ENCODE measurements around the gene DNMT3L. TPM values are rescaled to one million over a fixed set of nuclear protein-coding genes. Genes with fewer than 3 reads are reported as not detected.
A peak's percentile ranks its signal among the peaks of the same experiment; 100 is the strongest.

The DNMT3L gene
- total RNA-seq, 2 experiments from 2014 or later: not detected

DNA sequence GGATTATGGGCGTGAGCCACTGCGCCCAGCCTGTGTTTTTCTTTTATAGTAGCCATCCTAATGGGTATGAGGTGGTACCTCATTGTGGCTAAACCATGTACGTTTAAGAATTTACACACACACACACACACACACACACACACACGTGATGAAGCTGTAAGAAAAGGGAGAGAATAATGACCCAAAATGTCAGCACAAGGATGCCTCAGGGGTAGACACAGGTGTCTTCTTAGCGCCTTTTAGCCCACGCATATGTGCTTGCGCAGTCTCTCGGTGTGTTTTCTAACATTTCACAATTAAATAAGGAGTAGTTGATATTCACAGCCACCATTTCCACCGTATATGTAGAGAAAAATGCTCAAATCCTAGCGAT lies 37.4 kb upstream of the DNMT3L start:
- peaks cover 7% of the 10 kb centered on the region; the same call in 1 of the 2 replicates for H3K79me2 ChIP-seq (ENCODE audit: insufficient read depth, low read depth, low read length)
- H4K20me1 ChIP-seq (ENCODE audit: insufficient read depth, low read length): no peaks in the 10 kb centered on the region; the same call in 1 of the 2 replicates
- no peaks in the 10 kb centered on the region for H3K36me3 ChIP-seq (ENCODE audit: insufficient read depth, low read length)
- H3K4me3 ChIP-seq (ENCODE audit: low read depth, low read length, poor library complexity, severe bottlenecking): peak overlapping the region; percentile 86
- no peaks in the 10 kb centered on the region for H3K9me2 ChIP-seq (ENCODE audit: insufficient read depth, low read length)
- peaks cover 85% of the 10 kb centered on the region for H3K4me1 ChIP-seq (ENCODE audit: insufficient read depth, low read length, poor library complexity, severe bottlenecking)
- no peaks in the 10 kb centered on the region for H3K9me3 ChIP-seq (ENCODE audit: low read length)
- peak; percentile 57 for DNase-seq (ENCODE audit: low spot score)
- H2AFZ ChIP-seq (ENCODE audit: low read length): peak overlapping the region; percentile 67; the same call in 1 of the 2 replicates
- ChIA-PET CTCF (ENCODE audit: unreplicated experiment) (no interaction called here), POLR2A (no interaction called here)
- H3K4me2 ChIP-seq (ENCODE audit: low read length): peak overlapping the region; percentile 96
- TF ChIP-seq, protein P1, sequence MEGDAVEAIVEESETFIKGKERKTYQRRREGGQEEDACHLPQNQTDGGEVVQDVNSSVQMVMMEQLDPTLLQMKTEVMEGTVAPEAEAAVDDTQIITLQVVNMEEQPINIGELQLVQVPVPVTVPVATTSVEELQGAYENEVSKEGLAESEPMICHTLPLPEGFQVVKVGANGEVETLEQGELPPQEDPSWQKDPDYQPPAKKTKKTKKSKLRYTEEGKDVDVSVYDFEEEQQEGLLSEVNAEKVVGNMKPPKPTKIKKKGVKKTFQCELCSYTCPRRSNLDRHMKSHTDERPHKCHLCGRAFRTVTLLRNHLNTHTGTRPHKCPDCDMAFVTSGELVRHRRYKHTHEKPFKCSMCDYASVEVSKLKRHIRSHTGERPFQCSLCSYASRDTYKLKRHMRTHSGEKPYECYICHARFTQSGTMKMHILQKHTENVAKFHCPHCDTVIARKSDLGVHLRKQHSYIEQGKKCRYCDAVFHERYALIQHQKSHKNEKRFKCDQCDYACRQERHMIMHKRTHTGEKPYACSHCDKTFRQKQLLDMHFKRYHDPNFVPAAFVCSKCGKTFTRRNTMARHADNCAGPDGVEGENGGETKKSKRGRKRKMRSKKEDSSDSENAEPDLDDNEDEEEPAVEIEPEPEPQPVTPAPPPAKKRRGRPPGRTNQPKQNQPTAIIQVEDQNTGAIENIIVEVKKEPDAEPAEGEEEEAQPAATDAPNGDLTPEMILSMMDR (conservative IDR thresholded peaks at IDR 0.05; ENCODE audit: low read length): no peak
- no peak for TF ChIP-seq EZH2phosphoT487 (IDR thresholded peaks at IDR 0.05; ENCODE audit: borderline replicate concordance, low read depth, low read length)
- intact Hi-C loops (cut with micrococcal nuclease; ENCODE audit: unreplicated experiment): no loop called here
- H3K27ac ChIP-seq (ENCODE audit: low read depth, low read length, poor library complexity, severe bottlenecking): peak overlapping the region; percentile 81
- BruUV-seq (replicated peaks): no TSS peak

DNA sequence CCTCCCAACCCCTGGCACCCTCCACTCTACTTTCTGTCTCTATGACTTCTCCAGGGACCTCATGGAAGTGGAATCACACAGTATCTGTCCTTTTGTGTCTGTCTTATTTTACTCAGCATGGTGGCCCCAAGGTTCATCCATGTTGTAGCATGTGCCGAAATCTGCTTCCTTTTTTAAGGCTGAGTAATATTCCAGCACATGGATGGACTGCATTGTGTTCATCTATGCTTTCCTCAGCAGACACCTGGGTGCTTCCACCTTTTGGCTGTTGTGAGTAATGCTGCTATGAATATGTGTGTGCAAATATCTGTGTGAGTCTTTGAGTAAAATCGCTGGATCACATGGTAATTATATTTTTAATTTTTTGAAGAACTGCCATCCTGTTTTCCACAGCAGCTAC lies 36.6 kb upstream of the DNMT3L start:
- no TSS peak for BruUV-seq (replicated peaks)
- no peaks in the 10 kb centered on the region for H3K9me2 ChIP-seq (ENCODE audit: insufficient read depth, low read length)
- peaks cover 78% of the 10 kb centered on the region for H3K4me1 ChIP-seq (ENCODE audit: insufficient read depth, low read length, poor library complexity, severe bottlenecking)
- no peak overlapping the region for H2AFZ ChIP-seq (ENCODE audit: low read length)
- 0 out of 2 replicates have a peak overlapping the region, but pooled peaks have one; percentile 43 for H3K4me2 ChIP-seq (ENCODE audit: low read length)
- H3K4me3 ChIP-seq (ENCODE audit: low read depth, low read length, poor library complexity, severe bottlenecking): no peak overlapping the region
- no peaks in the 10 kb centered on the region for H4K20me1 ChIP-seq (ENCODE audit: insufficient read depth, low read length)
- H3K79me2 ChIP-seq (ENCODE audit: insufficient read depth, low read depth, low read length): peaks cover 7% of the 10 kb centered on the region; the same call in 1 of the 2 replicates
- peak; percentile 51 for DNase-seq (ENCODE audit: low spot score)
- intact Hi-C loops (cut with micrococcal nuclease; ENCODE audit: unreplicated experiment): no loop called here
- CTCF ChIA-PET (ENCODE audit: unreplicated experiment): no interaction called here
- POLR2A ChIA-PET: no interaction called here
- TF ChIP-seq EZH2phosphoT487 (IDR thresholded peaks at IDR 0.05; ENCODE audit: borderline replicate concordance, low read depth, low read length): no peak
- TF ChIP-seq, protein P1 (conservative IDR thresholded peaks at IDR 0.05; ENCODE audit: low read length): peak; percentile 59
- no peaks in the 10 kb centered on the region for H3K9me3 ChIP-seq (ENCODE audit: low read length)
- peak overlapping the region; percentile 81 for H3K27ac ChIP-seq (ENCODE audit: low read depth, low read length, poor library complexity, severe bottlenecking)
- H3K36me3 ChIP-seq (ENCODE audit: insufficient read depth, low read length): no peaks in the 10 kb centered on the region

DNA sequence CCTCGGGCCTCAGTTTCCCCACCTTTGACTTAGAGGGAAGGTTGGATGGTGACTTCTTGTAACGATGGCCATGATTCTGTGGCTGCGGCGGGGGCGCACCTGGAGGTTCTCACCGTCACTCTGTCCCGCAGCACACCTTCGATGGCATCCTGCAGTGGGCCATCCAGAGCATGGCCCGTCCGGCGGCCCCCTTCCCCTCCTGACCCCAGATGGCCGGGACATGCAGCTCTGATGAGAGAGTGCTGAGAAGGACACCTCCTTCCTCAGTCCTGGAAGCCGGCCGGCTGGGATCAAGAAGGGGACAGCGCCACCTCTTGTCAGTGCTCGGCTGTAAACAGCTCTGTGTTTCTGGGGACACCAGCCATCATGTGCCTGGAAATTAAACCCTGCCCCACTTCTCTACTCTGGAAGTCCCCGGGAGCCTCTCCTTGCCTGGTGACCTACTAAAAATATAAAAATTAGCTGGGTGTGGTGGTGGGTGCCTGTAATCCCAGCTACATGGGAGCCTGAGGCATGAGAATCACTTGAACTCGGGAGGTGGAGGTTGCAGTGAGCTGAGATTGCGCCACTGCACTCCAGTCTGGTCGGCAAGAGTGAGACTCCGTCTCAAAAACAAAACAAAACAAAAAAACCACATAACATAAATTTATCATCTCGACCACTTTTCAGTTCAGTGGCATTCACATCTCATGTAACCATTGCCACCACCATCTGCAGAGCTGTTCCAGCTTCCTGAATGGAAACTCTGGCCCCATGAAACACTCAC lies 36.0 kb upstream of the DNMT3L start:
- intact Hi-C loops (cut with micrococcal nuclease; ENCODE audit: unreplicated experiment): no loop called here
- BruUV-seq (replicated peaks): no TSS peak
- DNase-seq (ENCODE audit: low spot score): peak; percentile 83
- POLR2A ChIA-PET: no interaction called here
- no peaks in the 10 kb centered on the region for H3K36me3 ChIP-seq (ENCODE audit: insufficient read depth, low read length)
- H3K27ac ChIP-seq (ENCODE audit: low read depth, low read length, poor library complexity, severe bottlenecking): no peak overlapping the region
- peaks cover 72% of the 10 kb centered on the region for H3K4me1 ChIP-seq (ENCODE audit: insufficient read depth, low read length, poor library complexity, severe bottlenecking)
- TF ChIP-seq EZH2phosphoT487 (IDR thresholded peaks at IDR 0.05; ENCODE audit: borderline replicate concordance, low read depth, low read length): no peak
- TF ChIP-seq, protein P1 (conservative IDR thresholded peaks at IDR 0.05; ENCODE audit: low read length): peak; percentile 87
- no peak overlapping the region for H2AFZ ChIP-seq (ENCODE audit: low read length)
- peaks cover 7% of the 10 kb centered on the region; the same call in 1 of the 2 replicates for H3K79me2 ChIP-seq (ENCODE audit: insufficient read depth, low read depth, low read length)
- H4K20me1 ChIP-seq (ENCODE audit: insufficient read depth, low read length): no peaks in the 10 kb centered on the region
- CTCF ChIA-PET (ENCODE audit: unreplicated experiment): no interaction called here
- no peak overlapping the region for H3K4me3 ChIP-seq (ENCODE audit: low read depth, low read length, poor library complexity, severe bottlenecking)
- no peaks in the 10 kb centered on the region for H3K9me2 ChIP-seq (ENCODE audit: insufficient read depth, low read length)
- H3K4me2 ChIP-seq (ENCODE audit: low read length): peak overlapping the region; percentile 43
- no peaks in the 10 kb centered on the region for H3K9me3 ChIP-seq (ENCODE audit: low read length)
